ENCODE data around the gene REN.

- TF ChIP-seq CTCF (IDR thresholded peaks at IDR 0.05) (no peak), POLR2A (IDR thresholded peaks at IDR 0.05) (no peak)
Observed at GRCh38 chr1:204134103-204134502, 32.0 kb downstream of the REN start.
